Brain microvascular endothelial cell (primary cell): ENCODE results near the gene SLU7.

Experiments used
- DNase-seq: peaks from one replicate; pipeline ENCODE4 v3.0.0-alpha.2; 2020
- H3K27ac ChIP-seq: fragments of 250-450 bp; sonication (Bioruptor Pico); 2 replicates; pipeline ENCODE4 v1.5.1; 2020; ENCODE audit warnings: mild to moderate bottlenecking, moderate library complexity
- H3K27me3 ChIP-seq: fragments of 250-450 bp; sonication (Bioruptor Pico); replicated peaks from 2 replicates; pipeline ENCODE4 v1.5.1; 2020; ENCODE audit warnings: mild to moderate bottlenecking
- H3K36me3 ChIP-seq: fragments of 250-450 bp; sonication (Bioruptor Pico); replicated peaks from 2 replicates; pipeline ENCODE4 v1.5.1; 2020; ENCODE audit warnings: mild to moderate bottlenecking
- H3K4me3 ChIP-seq: 2 replicates; pipeline ENCODE4 v1.5.1; 2011; ENCODE audit warnings: low read depth, mild to moderate bottlenecking, control low read depth, low read length, moderate library complexity
- CTCF ChIP-seq: IDR thresholded peaks from 2 replicates; pipeline ENCODE4 v1.5.1; 2011; ENCODE audit warnings: low read depth, mild to moderate bottlenecking, moderate library complexity, low read length, control low read depth, inconsistent platforms; ENCODE audit errors: missing control alignments
- in situ Hi-C: cut with HindIII; loops from 2 replicates; pipeline ENCODE4 v1.10.0; 2017; ENCODE audit warnings: low sequenced_read_pairs, low pct_ligation_motif_present

Gene SLU7

GRCh38 chr5:160367261-160367660 is 51.6 kb downstream of the SLU7 start:
- Histone ChIP-seq H3K27me3 (no peaks in the 10 kb centered on the region), H3K4me3 (no peak overlapping the region), H3K36me3 (no peaks in the 10 kb centered on the region), H3K27ac (no peak overlapping the region)
- no peak for DNase-seq
- in situ Hi-C loops = no loop called here
- TF ChIP-seq CTCF = no peak

GRCh38 chr5:160366230-160366629 is 52.7 kb downstream of the SLU7 start:
- no peak for TF ChIP-seq CTCF
- in situ Hi-C loops = no loop called here
- DNase-seq = no peak
- H3K4me3 ChIP-seq = no peak overlapping the region
- H3K27me3 ChIP-seq = no peaks in the 10 kb centered on the region
- H3K36me3 ChIP-seq = no peaks in the 10 kb centered on the region
- no peak overlapping the region for H3K27ac ChIP-seq

- no peaks in the 10 kb centered on the region for H3K36me3 ChIP-seq
- no peak for TF ChIP-seq CTCF
- H3K27ac ChIP-seq = no peak overlapping the region
- H3K27me3 ChIP-seq = no peaks in the 10 kb centered on the region
- no peak overlapping the region for H3K4me3 ChIP-seq
- DNase-seq = no peak
- in situ Hi-C loops = no loop called here
Measured at GRCh38 chr5:160363660-160364395, 55.1 kb downstream of the SLU7 start.

- no peak for TF ChIP-seq CTCF
- H3K27ac ChIP-seq = no peak overlapping the region
- in situ Hi-C loops = no loop called here
- DNase-seq = no peak
- no peak overlapping the region for H3K4me3 ChIP-seq
- no peaks in the 10 kb centered on the region for H3K36me3 ChIP-seq
- H3K27me3 ChIP-seq = no peaks in the 10 kb centered on the region
Measured at GRCh38 chr5:160363211-160363610, 55.7 kb downstream of the SLU7 start.

GRCh38 chr5:160361624-160362228 is 57.2 kb downstream of the SLU7 start:
- Histone ChIP-seq H3K27me3 (no peaks in the 10 kb centered on the region), H3K27ac (no peak overlapping the region), H3K4me3 (no peak overlapping the region), H3K36me3 (no peaks in the 10 kb centered on the region)
- no peak for TF ChIP-seq CTCF
- no peak for DNase-seq
- in situ Hi-C loops = no loop called here

GRCh38 chr5:160360310-160360709 is 58.6 kb downstream of the SLU7 start:
- Histone ChIP-seq H3K36me3 (no peaks in the 10 kb centered on the region), H3K27me3 (no peaks in the 10 kb centered on the region), H3K27ac (no peak overlapping the region), H3K4me3 (no peak overlapping the region)
- in situ Hi-C loops = no loop called here
- no peak for TF ChIP-seq CTCF
- DNase-seq = no peak
